COLO668 (cell line): ENCODE results near the gene MOSPD3.
A peak's percentile ranks its signal among the peaks of the same experiment; 100 is the strongest.

Experiments used
- DNase-seq: peaks from one replicate; lab custom pipeline; 2025; ENCODE audit not compliant: unreplicated experiment; lab: John Stamatoyannopoulos, UW

Gene MOSPD3

GRCh38 chr7:100621554-100621953, 9.2 kb downstream of the MOSPD3 start:
- DNase-seq: no peak

GRCh38 chr7:100623951-100624824, 11.8 kb downstream of the MOSPD3 start:
- no peak for DNase-seq

GRCh38 chr7:100626055-100626454, 13.7 kb downstream of the MOSPD3 start:
- DNase-seq: no peak

DNA sequence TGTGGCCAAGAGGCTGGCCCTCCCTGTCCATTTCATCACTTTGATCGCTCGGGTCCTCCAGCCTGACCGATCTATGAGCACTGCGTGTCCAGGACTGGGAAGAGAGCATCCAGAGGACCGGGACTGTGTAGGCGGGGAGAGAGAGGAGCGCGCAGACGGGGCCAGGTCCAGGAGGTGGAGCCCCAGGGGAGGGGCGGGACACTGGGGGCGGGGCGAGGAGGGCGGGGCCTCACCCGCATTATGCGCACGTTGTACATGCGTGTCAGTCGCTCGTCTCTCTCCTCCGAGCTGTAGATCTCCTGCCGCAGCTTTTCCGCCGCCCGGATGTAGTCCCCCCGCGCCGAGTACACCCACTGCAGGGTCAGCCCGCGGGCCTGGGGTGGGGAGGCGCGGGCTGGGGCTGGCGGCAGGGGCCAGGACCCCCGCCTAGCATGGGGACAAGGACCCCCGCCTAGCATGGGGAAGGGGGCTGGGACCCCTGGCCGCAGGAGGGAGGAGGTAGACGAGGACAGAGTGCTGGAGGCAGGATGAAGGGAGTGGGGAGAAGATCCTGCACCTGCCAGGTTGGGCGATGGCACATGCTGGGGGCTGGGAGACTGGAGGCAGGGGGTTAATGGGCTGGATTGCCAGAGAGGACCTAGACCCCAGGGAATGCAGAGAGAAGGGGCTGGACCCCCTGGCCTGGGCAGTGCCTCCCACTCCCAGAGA, 14.3 kb downstream of the MOSPD3 start:
- peak; percentile 72 for DNase-seq

DNA sequence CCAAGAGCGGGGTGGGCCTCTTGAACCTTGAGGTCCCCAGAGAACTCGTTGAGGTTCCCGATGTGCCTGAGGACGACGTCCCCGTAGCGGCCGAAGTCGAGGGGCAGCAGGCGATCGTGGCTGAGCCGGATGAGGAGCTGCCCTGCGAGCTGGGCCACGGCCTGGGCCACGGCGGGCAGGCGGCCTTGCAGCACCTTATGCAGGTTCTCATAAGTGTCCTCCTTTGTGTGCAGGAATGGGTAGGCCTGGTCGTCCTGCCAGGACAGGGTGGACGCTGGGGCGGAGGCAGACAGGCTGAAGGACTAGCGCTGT, 14.9 kb downstream of the MOSPD3 start:
- no peak for DNase-seq

DNA sequence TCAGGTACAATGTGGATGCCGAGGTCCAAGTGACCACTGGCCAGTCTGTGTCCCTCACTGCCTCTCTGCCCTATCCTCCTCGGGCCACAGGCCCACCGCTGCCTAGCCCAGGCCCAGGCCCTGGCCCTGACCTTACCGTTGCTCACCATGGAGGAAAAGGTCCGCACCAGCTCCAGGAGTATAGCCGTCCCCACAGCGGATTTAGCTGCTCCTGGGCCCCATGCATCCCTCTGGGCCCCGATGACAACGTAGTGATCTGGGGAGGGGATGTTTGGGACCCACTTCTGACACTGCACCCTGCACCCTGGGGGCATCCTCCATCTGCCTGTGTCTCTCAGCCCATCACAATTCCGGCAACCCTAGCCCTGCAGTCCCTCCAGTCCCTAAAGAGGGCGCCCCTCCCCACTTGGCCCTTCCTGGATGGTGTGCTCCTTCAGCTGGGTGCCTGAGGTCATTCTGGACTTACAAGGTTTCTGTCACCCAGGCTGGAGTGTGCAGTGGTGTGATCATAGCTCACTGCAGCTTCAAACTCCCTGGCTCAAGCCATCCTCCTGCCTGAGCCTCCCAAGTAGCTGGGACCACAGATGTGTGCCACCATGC, 16.9 kb downstream of the MOSPD3 start:
- DNase-seq: peak; percentile 54

DNA sequence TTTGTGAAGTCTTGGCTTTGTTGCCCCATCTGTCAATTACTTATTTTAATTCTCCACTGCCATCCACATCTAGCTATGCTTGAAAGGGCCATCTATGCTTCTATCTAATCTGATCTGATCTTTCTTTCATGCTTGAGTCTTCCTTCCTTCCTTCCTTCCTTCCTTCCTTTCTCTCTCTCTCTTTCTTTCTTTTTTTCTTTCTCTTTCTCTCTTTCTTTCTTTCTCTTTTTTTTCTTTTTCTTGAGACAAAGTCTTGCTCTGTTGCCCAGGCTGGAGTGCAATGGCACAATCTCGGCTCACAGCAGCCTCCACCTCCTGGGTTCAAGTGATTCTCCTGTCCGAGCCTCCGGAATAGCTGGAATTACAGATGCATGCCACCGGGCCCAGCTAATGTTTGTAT, 17.7 kb downstream of the MOSPD3 start:
- no peak for DNase-seq

GRCh38 chr7:100632951-100633717, 20.8 kb downstream of the MOSPD3 start:
- DNase-seq: peak; percentile 55

- DNase-seq: no peak
These were observed 27.7 kb downstream of the MOSPD3 start for GRCh38 chr7:100639995-100640516.

DNA sequence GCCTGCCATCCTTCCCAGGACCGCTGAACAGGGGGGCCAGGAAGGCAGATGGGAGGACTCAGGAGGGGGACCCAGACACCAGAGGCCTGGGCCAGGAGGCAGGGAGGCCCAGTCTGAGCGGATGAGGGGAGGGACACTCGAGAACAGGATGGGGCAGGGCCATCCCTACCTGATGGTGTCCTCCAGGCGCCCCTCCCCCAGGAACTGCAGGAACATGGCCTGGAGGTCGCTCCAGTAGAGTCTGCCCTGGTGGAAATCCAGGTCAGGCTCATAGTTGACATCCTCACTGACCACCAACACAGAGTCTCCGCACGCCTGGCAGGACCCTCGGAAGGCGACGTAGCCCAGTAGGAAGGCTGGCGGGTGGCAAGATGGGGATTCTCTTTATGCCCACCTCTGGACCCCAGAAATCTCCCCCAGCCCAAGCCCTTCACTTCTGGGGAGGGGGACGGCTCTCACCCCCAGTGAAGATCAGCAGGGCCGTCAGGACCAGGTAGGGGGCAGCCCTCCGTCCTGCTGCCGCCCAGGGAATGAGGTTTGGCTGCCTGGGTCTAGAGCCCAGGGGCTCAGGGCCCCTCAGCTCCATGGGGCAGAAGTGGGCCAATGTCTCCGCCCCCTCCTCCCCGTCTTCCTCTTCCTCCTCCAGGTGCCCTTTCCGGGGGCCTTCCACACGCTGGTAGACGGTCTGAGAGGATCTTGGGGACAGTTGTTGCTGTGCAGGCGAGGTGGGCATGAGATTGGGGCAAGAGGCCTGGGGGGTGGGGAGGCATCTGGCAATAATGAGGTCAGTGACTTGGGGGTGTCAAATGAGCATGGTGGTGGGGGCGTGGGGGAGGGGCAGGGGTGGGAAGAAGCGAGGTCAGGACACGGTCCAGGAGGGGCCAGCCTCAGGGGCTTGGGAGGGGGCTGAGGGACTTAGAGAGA, 28.4 kb downstream of the MOSPD3 start:
- no peak for DNase-seq

GRCh38 chr7:100641463-100641859, 29.1 kb downstream of the MOSPD3 start, which contains the start of gene TFR2:
TFR2 (minus strand) TSS chr7:100641552; CDS start chr7:100641509, 43 bp downstream.
- no peak for DNase-seq

GRCh38 chr7:100641860-100642533, 29.7 kb downstream of the MOSPD3 start:
- no peak for DNase-seq

GRCh38 chr7:100642534-100642907, 30.2 kb downstream of the MOSPD3 start:
- peak; percentile 49 for DNase-seq

DNA sequence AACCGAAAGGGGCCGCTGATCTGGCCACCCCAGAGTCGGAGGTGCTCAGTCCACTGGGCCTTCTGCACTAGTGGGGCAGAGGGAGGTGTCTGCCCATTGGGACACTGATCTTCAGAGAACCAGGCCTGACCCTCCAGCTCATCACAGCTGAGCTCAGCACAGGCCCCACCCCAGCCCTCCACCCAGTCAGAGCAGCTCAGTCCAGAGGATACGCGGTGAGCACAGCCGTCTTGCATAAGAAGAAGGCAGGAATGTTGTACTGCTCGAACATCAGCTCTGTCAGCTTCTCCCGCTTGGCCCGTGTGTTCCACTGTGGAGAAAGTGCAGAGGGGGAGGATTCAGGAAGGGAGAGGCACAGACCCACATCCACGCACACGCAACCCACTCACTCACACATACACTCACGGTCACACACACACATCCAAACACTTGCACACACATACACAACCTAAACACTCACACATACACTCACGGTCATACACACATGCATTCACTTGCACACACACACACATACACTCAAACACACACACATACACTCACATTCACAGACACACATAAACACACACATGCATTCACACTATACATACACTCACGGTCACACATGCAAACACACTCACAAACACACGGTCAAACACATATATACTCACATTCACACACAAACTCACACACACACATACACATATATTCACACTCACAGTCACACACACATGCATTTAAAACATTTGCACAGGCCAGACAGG, 37.7 kb downstream of the MOSPD3 start:
- no peak for DNase-seq

- no peak for DNase-seq
These were observed 42.8 kb downstream of the MOSPD3 start for GRCh38 chr7:100654908-100655831.

DNA sequence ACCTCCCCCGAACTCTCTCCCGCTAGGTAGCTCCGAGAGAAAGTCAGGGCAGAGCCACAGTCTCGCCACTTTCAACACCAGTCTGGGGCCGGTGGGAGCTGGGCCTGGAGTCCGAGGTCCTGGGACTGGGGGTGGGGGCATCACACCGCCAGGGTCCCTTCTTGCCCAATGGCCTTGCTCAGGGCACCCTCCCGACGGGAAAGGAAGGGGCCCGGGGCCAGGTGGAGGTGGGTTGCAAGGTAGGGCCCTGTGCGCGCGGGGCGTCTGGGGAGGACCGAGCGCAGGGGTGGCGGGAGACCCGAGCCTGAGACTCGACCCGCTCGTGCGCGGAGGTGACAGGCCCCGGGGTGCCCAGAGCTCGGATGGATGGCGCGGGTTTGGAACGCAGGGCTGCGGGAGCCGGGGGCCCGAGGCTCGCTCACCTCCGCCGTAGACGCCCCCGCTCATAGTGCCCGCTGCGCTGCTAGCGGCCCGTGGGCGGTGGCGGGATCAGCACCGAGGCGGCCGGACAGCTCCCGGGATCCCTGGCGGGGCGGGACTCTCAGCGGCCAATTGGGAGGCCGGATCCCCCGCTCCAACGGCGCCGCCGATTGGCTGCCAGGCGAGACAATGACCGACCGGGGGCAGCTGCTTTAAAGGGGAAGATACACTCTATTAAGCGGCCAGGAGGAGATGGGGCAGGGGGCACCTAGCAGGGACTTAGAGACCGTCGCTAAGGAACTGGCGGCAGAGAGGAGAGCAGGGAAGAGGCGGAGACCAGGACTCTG, 43.8 kb downstream of the MOSPD3 start, which contains the start of gene ACTL6B:
ACTL6B (minus strand) TSS at position 541 of the 767 bp plus-strand sequence; CDS start at position 447, 94 bp downstream.
- peak; percentile 83 for DNase-seq
